Measurements from ENCODE around the gene UNKL.
"Not testable (repeated sequence)": the region's sequence is repeated elsewhere in the genome, so short reads cannot be mapped to it uniquely, and the experiment has no call there.

The UNKL gene

GRCh38 chr16:1332618-1333148, 81.8 kb downstream of the UNKL start:
- FAIRE-seq = no peak
- no peak for DNase-seq (ENCODE audit: insufficient read length, low spot score)
- TF ChIP-seq POLR2AphosphoS5 (IDR thresholded peaks at IDR 0.05; ENCODE audit: low read depth, low read length) = no peak
- TF ChIP-seq PAX5 (IDR thresholded peaks at IDR 0.05; ENCODE audit: insufficient read depth, low read length, severe bottlenecking) = no peak

GRCh38 chr16:1331712-1332617, 82.5 kb downstream of the UNKL start:
- TF ChIP-seq SPI1 (IDR thresholded peaks at IDR 0.05; ENCODE audit: low read depth, low read length) = peak; percentile 37
- TF ChIP-seq POLR2AphosphoS5 (IDR thresholded peaks at IDR 0.05; ENCODE audit: low read depth, low read length) = no peak
- peak; percentile 93 for FAIRE-seq
- DNase-seq (ENCODE audit: insufficient read length, low spot score) = peak; percentile 92

GRCh38 chr16:1330931-1331711, 83.4 kb downstream of the UNKL start:
- no peak for DNase-seq (ENCODE audit: insufficient read length, low spot score)
- TF ChIP-seq POLR2A (IDR thresholded peaks at IDR 0.05; ENCODE audit: low read depth, low read length) (no peak), PAX5 (IDR thresholded peaks at IDR 0.05; ENCODE audit: insufficient read depth, low read length, severe bottlenecking) (no peak), TAF1 (IDR thresholded peaks at IDR 0.05; ENCODE audit: low read depth, low read length) (no peak), SPI1 (IDR thresholded peaks at IDR 0.05; ENCODE audit: low read depth, low read length) (no peak), POLR2AphosphoS5 (IDR thresholded peaks at IDR 0.05; ENCODE audit: low read depth, low read length) (no peak), POU2F2 (IDR thresholded peaks at IDR 0.05; ENCODE audit: low read depth, low read length) (no peak)
- no peak for FAIRE-seq

- FAIRE-seq = no peak
- TF ChIP-seq PAX5 (IDR thresholded peaks at IDR 0.05; ENCODE audit: insufficient read depth, low read length, severe bottlenecking) (no peak), POLR2AphosphoS5 (IDR thresholded peaks at IDR 0.05; ENCODE audit: low read depth, low read length) (no peak), POU2F2 (IDR thresholded peaks at IDR 0.05; ENCODE audit: low read depth, low read length) (no peak), SPI1 (IDR thresholded peaks at IDR 0.05; ENCODE audit: low read depth, low read length) (no peak), POLR2A (IDR thresholded peaks at IDR 0.05; ENCODE audit: low read depth, low read length) (no peak), TAF1 (IDR thresholded peaks at IDR 0.05; ENCODE audit: low read depth, low read length) (no peak)
- no peak for DNase-seq (ENCODE audit: insufficient read length, low spot score)
Observed at GRCh38 chr16:1330260-1330914, 84.1 kb downstream of the UNKL start.

DNA sequence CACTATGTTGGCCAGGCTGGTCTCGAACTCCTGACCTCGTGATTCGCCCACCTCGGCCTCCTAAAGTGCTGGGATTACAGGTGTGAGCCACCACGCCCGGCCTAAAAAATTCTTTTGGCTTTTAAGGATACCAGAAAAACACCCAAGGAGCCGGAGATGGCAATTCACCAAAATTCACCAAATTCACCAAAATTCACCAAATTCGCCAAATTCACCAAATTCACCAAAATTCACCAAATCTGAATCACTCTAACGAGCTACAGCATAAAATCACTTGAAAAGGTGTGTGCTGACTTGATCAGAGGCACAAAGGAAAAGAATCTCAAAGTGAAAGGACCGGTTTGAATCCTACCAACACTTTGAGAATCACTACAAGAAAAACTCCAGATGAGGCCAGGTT, 85.5 kb downstream of the UNKL start:
- not testable (repeated sequence) for FAIRE-seq; DNase-seq (ENCODE audit: insufficient read length, low spot score)

DNA sequence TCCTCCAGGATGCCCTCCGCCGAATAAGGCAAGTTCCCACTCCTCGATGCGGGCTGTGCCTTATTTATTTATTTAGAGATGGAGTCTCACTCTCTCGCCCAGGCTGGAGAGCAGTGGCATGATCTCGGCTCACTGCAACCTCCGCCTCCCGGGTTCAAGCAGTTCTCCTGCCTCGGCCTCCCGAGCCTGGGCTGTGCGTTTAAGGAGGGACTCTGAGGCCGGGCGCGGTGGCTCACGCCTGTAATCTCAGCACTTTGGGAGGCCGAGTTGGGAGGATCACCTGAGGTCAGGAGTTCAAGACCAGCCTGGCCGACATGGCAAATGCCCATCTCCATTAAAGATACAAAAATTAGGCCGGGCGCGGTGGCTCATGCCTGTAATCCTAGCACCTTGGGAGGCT, 86.4 kb downstream of the UNKL start:
- DNase-seq (ENCODE audit: insufficient read length, low spot score); FAIRE-seq: not testable (repeated sequence)

DNA sequence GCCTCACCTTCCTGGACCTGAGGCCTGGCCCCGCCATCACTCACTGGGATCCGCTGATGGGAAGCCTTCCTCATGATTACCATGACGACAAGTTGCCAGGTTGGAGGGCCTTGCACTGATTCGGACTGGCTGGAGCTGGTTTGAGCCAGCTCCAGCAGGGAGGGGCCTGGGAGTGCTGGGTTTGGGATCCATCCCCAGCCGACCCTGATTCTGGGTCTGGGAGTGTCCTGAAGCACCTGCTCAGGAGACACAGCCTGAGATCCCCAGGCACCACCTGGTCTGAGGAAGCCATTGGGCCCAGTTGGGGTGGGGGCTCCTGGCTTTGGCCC, 86.9 kb downstream of the UNKL start:
- FAIRE-seq (no peak), DNase-seq (ENCODE audit: insufficient read length, low spot score) (no peak)
- TF ChIP-seq SPI1 (IDR thresholded peaks at IDR 0.05; ENCODE audit: low read depth, low read length) = no peak
- no peak for TF ChIP-seq POLR2A (IDR thresholded peaks at IDR 0.05; ENCODE audit: low read depth, low read length)
- no peak for TF ChIP-seq TAF1 (IDR thresholded peaks at IDR 0.05; ENCODE audit: low read depth, low read length)
- TF ChIP-seq POLR2AphosphoS5 (IDR thresholded peaks at IDR 0.05; ENCODE audit: low read depth, low read length) = no peak
- no peak for TF ChIP-seq PAX5 (IDR thresholded peaks at IDR 0.05; ENCODE audit: insufficient read depth, low read length, severe bottlenecking)
- no peak for TF ChIP-seq POU2F2 (IDR thresholded peaks at IDR 0.05; ENCODE audit: low read depth, low read length)

DNA sequence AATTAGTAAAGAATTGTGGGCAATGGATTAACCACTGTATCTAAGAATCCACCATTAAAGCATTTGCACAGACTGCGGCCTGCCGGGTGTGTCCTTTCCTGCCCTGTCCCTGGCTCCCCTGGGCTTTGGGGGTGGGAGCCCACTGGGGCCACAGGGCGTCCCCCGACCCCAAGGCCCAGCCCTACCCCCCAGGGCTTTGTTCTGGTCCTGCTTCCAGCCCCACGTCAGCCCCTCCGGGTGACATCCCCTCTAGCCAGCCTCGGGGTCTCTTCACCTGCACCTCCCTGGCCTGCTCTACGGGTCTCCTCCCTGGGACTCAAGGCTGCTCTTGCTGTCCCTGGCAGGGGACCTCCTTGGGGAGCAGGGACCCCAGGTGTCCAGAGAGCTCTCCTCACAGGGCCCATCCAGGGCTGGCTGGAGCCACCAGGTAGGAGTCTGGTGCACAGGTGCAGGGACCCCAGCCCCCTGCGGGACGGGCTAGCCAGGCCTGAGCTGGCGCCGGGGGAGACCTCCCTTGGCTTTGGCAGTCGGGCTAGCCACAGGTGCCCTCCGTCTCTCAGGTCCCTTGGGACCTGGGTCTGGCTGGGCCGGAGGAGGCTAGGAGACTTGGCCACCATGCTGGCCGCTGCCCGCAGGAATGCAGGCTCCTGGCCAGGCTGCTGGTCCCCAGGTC, 87.4 kb downstream of the UNKL start:
- DNase-seq (ENCODE audit: insufficient read length, low spot score) = no peak

GRCh38 chr16:1326391-1326790, 88.1 kb downstream of the UNKL start:
- TF ChIP-seq PAX5 (IDR thresholded peaks at IDR 0.05; ENCODE audit: insufficient read depth, low read length, severe bottlenecking) (no peak), POU2F2 (IDR thresholded peaks at IDR 0.05; ENCODE audit: low read depth, low read length) (no peak), SPI1 (IDR thresholded peaks at IDR 0.05; ENCODE audit: low read depth, low read length) (no peak), TAF1 (IDR thresholded peaks at IDR 0.05; ENCODE audit: low read depth, low read length) (no peak), POLR2A (IDR thresholded peaks at IDR 0.05; ENCODE audit: low read depth, low read length) (no peak; the same call in 1 of the 2 replicates), POLR2AphosphoS5 (IDR thresholded peaks at IDR 0.05; ENCODE audit: low read depth, low read length) (no peak)
- no peak for FAIRE-seq

More for the DNA sequence above, 87.4 kb downstream of the UNKL start:
- no peak for FAIRE-seq
- TF ChIP-seq SPI1 (IDR thresholded peaks at IDR 0.05; ENCODE audit: low read depth, low read length) (no peak), POLR2AphosphoS5 (IDR thresholded peaks at IDR 0.05; ENCODE audit: low read depth, low read length) (no peak), POLR2A (IDR thresholded peaks at IDR 0.05; ENCODE audit: low read depth, low read length) (no peak; the same call in 1 of the 2 replicates), TAF1 (IDR thresholded peaks at IDR 0.05; ENCODE audit: low read depth, low read length) (no peak), POU2F2 (IDR thresholded peaks at IDR 0.05; ENCODE audit: low read depth, low read length) (no peak), PAX5 (IDR thresholded peaks at IDR 0.05; ENCODE audit: insufficient read depth, low read length, severe bottlenecking) (no peak)

More at GRCh38 chr16:1326391-1326790, 88.1 kb downstream of the UNKL start:
- no peak for DNase-seq (ENCODE audit: insufficient read length, low spot score)
